ENCODE data around the gene ARID1B.

DNA sequence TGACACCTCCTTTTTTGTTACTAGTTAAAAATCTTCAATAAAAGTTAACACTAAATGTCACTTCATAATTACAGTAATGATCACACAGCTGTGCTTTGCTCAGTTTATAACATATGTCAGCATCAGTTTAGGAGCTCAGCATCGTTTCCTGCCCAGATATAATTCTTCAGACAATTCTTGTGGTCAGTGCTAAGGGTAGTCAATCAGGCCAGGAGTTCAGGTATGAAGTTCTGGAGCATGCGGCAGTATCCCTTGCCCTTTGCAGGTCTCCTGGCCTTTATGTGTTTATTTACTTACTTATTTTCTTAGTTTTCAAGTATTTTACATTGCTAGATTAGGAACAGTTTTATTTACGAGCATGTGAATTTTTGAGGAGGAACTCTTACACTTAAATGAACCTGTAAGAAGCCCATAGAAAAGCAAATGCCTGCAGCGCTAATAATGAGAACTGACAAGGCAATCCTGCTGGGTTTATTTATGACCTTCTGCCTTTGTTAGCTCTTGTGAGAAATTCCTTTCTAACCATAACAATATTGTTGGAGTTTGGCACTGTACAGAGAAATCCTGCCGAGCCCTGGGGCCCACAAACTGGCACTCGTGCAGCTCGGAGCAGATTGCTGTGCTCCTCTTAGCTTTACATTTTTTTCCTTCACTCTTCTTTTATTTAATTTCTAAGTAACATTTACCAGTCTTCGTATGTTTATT is 293.4 kb downstream of the ARID1B start:
- no peak for TF ChIP-seq POLR2A (IDR thresholded peaks at IDR 0.05)
- TF ChIP-seq, protein P1, sequence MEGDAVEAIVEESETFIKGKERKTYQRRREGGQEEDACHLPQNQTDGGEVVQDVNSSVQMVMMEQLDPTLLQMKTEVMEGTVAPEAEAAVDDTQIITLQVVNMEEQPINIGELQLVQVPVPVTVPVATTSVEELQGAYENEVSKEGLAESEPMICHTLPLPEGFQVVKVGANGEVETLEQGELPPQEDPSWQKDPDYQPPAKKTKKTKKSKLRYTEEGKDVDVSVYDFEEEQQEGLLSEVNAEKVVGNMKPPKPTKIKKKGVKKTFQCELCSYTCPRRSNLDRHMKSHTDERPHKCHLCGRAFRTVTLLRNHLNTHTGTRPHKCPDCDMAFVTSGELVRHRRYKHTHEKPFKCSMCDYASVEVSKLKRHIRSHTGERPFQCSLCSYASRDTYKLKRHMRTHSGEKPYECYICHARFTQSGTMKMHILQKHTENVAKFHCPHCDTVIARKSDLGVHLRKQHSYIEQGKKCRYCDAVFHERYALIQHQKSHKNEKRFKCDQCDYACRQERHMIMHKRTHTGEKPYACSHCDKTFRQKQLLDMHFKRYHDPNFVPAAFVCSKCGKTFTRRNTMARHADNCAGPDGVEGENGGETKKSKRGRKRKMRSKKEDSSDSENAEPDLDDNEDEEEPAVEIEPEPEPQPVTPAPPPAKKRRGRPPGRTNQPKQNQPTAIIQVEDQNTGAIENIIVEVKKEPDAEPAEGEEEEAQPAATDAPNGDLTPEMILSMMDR (IDR thresholded peaks at IDR 0.05), result no peak
